ENCODE data around the gene OAT.

- TF ChIP-seq FOXM1 (IDR thresholded peaks at IDR 0.05; ENCODE audit: low read depth) = no peak
- TF ChIP-seq CTCF (IDR thresholded peaks at IDR 0.05) = peak; percentile 10; the same call in 1 of the 2 replicates
- no peak for TF ChIP-seq EP300 (IDR thresholded peaks at IDR 0.05; ENCODE audit: borderline replicate concordance in 1 of 2, low read depth in 1 of 2, low read length in 1 of 2)
- TF ChIP-seq SMC3 (IDR thresholded peaks at IDR 0.05; ENCODE audit: low read depth, low read length) = no peak
- no peak for TF ChIP-seq RCOR1 (IDR thresholded peaks at IDR 0.05; ENCODE audit: low read length)
- no peak for TF ChIP-seq YY1 (IDR thresholded peaks at IDR 0.05; ENCODE audit: low read depth)
- TF ChIP-seq MXI1 (IDR thresholded peaks at IDR 0.05; ENCODE audit: low read depth, low read length) = no peak
- TF ChIP-seq PBX3 (IDR thresholded peaks at IDR 0.05) = no peak
- no peak for TF ChIP-seq POLR2AphosphoS5 (IDR thresholded peaks at IDR 0.05; ENCODE audit: low read depth, low read length)
- no peak for TF ChIP-seq CHD2 (IDR thresholded peaks at IDR 0.05; ENCODE audit: low read length, partially characterized antibody)
- no peak for TF ChIP-seq GABPA (IDR thresholded peaks at IDR 0.05; ENCODE audit: low read depth)
- TF ChIP-seq GATA2 (CRISPR knock-in tag; IDR thresholded peaks at IDR 0.05) = no peak
- no peak for TF ChIP-seq JUND (IDR thresholded peaks at IDR 0.05)
- TF ChIP-seq NFIC (IDR thresholded peaks at IDR 0.05; ENCODE audit: borderline replicate concordance) = no peak
Measured at GRCh38 chr10:124387078-124387874, 31.4 kb downstream of the OAT start.

All from SK-N-SH (cell line).